Fibroblast of skin of scalp (primary cell): ENCODE results near the gene SLC9A9.
A peak's percentile ranks its signal among the peaks of the same experiment; 100 is the strongest.

Source experiments
- DNase-seq: peaks from one replicate; pipeline ENCODE4 v3.0.0-alpha.2; 2013

The SLC9A9 gene

DNA sequence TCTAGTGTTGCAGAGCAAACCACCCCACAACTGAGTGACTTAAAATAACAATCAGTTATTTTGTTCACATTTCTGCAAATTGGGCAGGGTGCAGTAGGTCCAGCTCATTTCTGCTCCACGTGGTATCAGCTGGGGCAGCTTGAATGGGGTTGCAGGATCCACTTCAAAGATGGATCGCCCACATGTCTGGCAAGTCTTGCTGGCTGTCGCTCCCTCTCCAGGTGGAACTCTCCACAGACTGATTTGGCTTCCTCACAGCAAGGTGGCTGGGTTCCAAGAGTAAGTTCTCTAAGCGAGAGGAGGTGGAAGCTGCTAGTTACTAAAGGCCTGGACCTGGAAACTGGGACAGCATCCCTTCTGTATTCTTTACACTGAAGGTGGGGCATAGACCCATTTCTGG, 213.3 kb downstream of the SLC9A9 start:
- DNase-seq: no peak

DNA sequence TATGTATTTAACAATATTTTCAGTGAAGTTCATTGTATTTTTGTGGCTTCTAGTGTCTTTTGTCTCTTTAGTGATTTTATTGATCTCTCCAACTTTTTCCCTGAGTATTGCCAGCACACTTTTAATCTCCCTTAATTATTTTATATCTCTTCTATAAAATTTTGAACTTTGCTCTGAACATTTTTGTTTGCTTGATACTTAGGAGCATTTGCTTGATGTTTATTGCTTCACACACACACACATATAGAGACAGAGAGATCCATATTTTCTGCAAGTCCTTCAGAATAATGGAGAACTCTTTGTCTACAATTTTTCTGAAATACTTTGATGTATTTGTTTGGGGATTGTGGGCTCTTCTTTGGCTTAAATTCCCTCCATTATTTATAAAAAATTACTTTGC, 213.8 kb downstream of the SLC9A9 start:
- DNase-seq: no peak

DNA sequence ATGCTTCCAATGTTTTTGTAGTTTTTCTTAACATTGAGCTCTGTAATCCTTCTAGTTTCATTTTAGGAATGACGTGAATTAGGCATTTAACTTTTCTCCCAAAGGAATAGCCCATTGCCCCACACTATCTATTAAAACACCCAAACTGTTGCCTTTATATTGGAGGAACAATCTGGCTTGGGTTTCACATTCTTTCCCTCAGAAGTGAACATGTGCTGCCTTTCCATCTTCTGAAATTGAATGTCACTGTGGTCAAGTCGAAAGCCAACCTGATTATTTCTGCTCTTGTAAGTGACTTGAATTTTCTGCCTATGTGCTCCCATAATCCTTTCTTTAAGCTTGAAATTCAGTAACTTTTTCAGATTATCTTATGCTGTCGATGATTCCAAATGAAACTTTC, 214.5 kb downstream of the SLC9A9 start:
- DNase-seq: no peak

DNA sequence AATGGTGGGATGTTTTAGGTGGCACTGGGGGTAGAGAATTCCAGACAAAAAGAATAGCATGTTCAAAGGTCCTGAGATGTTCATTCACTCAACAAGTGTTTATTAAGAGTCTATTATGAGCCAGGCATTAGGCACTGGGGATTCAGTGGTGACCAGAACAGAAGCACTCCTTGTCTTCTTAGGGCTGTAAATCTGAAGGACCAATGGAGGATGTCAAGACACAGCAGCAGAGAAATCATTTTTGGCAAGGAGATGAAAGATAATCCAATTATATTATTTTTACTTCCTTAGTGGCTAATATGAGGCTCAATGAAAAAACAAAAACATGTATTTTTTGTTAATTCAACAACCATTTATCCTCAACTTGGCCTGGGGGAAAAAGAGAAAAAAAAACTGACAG, 218.5 kb downstream of the SLC9A9 start:
- no peak for DNase-seq

DNA sequence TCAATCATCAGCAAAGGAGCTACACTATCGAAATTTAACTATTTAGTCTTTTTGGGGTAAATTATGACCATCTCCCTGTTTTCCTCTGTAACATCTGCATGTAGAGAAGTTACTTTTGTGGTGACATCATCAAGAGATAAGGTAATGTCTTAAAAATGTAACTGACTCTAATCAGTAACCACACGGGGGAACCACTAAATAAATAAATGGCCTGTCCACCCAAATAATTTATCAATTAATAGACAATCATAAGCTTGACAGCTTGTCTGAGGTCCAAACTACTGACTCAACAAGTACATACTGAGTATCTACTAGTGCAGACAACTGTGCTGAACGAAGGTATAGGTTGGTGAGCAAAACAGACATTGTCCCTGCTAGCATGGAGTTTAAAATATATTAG, 219.3 kb downstream of the SLC9A9 start:
- DNase-seq: no peak

DNA sequence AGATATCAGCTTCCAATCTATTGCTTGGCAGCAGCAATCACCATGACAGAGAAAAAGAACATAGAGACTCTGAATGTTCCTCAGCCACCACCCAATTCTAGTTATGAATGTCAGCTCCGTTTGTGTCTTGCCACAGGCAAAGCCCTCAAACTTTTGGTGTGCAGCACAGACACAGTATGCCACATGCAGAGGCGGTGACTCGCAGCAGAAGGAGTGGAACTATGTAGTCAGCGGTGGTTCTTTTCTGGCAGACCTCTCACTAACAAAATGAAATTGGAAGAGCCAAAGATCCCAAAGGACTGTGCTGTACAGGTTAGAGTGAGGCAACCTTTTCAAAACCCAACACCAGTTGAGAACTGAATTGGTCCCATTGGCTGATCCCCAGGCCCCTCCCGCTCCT, 220.9 kb downstream of the SLC9A9 start:
- DNase-seq: peak; percentile 70

DNA sequence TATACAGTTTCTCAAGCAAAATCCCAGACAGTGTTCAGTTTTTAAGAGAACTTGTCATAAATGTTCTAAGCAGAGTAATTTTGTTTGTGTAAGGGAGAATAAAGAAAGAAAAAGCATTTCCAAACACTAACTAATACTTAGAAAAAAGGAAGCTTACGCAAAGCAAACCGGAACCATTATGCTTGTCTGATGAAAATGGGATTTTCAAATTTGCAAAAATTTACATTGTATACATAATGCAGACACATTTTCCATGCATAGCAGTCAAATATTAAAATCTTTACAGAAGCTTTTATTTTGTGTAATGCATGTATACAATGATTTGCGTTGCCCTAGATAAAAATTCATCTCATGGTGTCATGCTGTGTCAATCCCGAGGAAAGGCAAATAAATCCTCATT, 229.0 kb downstream of the SLC9A9 start:
- DNase-seq: no peak

DNA sequence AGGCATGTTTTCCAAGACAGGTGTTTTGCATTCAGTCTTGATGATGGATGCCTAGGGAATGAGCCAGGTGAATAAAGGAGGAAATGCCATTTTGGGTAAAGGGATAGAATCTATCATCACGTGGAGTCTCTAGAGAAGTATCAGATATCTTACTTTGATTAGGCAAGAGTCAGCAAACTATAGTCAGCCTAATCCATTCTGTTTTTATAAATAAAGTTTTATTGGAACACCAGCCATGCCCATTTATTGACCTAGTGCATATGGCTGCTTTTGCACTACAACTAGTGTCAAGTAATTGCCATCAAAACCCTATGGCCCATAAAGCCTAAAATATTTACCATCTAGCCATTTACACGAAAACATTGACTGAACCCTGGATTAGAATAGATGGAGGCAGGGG, 231.2 kb downstream of the SLC9A9 start:
- DNase-seq: no peak

DNA sequence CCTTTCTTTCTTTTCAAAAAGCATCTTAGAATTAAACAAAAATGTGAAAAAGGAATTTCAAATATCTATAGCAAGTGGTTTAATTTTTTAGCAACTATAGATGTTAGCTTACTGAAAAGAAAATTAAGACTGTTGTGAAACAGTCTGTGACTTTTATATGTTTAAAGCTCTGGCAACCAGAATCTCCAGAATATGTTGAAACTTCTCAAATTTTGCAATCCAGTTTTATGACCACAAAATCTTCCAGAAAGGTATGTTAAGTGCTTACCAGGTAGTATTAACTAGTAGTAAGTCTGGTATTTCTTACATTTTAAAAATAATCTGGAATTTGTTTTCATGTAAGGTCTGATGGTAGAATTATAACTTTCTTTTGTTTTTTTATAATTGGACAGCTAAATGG, 235.0 kb downstream of the SLC9A9 start:
- DNase-seq: no peak

DNA sequence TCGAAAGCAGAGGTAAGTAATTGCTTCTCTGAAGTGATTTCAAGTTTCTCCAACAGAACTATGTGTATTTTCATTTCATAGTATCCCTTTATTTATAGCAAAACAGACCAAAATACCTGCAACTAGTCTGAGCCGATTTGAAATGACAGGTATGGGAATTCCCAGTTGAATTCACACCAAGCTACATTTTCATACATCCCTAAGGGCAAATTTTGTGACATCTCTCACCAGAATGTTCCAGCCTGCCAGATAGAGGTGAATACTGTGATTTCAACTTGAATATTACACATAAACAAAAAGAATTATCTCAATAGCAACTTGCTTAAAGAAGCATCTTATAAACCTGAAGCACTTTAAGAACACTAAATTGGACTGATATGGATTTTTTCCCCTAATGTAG, 235.7 kb downstream of the SLC9A9 start:
- no peak for DNase-seq

DNA sequence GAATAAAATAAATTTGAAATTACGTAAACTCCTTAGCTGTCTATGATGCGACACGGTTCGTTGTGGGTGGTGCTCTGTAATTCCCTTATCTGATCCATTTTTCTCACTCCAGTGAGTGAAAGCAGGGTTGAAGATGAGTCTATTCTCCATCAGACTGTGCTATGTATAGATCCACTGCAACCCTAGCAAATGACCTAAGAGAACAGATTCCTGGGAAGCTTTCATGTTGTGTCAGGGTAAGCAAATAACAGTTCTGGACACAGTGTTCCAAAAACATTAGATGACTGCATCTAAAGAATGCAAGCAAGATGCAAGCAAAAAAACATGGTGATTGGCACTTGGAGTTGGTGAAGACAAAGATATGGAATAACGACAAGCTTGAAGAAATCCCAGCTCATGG, 239.3 kb downstream of the SLC9A9 start:
- DNase-seq: peak; percentile 46

DNA sequence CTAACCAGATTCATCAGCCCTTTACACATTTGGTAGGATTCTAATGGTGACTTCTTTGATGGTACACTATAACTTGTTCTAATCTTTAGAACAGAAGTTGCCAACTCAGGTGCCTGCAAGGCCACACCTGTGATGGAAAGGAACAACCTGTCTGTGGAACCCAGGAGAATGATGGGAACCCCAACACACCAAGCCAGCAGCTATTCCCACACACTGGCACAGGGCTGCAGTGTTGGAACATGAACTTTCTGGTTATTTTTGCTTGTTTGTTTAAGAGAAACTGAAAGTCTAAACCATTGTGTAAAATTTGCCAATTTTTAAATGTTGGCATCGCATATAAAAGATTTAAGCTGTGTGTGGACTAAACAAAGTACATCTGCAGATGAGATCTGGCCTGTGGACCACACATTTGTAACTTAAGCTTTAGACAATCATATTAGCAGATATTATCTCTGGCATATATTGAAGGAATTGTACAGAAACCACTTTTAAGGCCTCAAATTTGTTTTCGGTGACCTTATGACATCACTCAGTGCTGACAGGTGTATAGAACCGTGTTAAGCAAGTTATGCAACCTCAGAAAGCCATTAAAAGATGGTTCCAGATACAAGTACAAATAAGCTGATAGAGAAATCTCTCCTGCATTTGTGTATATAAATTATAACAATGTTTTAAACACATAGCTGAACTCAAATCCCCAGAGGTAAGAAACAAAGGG, 242.9 kb downstream of the SLC9A9 start:
- no peak for DNase-seq

DNA sequence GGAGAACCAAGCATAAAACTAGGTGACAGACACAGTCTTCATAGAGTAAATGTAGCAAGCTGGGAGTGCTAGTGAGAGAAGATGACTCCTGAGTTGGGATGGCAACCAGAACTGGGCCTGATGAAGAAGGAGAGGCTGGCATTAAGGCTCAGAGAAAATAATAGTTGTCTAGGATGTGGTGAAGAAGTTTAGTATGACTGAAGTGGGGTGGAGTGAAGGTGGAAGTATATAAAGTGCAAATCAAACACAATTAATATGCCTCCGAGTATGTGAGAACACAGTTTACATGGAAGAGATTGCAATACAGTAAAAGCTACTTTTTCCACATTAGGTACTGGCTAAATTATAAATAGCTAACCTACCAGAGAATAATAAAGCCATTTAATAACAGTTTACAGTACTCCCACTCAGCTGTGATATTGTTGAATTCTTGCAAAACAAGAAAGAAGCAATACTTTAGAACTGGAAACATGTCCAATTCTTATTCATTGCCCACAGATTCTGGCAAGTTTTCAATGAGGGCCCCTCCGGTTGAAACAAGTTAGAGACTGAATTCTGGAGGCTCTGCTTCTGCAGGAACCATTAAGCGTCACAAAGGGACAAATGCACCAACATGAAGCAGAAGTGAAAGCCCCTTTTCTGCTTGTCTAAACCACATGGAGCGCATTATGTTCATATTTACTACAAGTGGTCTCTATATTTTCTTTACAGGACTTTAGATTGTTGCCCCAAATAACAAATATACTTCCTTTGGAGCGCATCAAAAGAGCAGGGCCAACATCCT, 243.7 kb downstream of the SLC9A9 start:
- no peak for DNase-seq

DNA sequence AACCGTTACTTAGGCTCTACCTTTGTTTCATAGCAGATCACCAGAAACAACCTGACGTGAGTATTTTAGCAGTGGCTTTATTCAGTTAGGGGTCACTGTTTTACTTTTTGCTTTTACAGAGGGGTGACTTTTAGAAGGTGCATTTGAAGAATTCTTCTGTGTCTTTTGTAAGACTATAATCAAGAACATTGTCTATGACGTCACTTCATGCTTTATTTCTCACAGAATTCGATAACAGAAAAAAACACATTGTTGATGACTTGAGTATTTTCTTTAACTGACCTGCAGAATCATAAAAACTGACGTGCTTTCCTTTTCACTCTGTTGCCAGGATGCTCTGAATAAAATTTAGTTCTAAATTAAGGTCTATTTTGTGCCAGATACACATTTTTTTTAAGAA, 244.5 kb downstream of the SLC9A9 start:
- no peak for DNase-seq

DNA sequence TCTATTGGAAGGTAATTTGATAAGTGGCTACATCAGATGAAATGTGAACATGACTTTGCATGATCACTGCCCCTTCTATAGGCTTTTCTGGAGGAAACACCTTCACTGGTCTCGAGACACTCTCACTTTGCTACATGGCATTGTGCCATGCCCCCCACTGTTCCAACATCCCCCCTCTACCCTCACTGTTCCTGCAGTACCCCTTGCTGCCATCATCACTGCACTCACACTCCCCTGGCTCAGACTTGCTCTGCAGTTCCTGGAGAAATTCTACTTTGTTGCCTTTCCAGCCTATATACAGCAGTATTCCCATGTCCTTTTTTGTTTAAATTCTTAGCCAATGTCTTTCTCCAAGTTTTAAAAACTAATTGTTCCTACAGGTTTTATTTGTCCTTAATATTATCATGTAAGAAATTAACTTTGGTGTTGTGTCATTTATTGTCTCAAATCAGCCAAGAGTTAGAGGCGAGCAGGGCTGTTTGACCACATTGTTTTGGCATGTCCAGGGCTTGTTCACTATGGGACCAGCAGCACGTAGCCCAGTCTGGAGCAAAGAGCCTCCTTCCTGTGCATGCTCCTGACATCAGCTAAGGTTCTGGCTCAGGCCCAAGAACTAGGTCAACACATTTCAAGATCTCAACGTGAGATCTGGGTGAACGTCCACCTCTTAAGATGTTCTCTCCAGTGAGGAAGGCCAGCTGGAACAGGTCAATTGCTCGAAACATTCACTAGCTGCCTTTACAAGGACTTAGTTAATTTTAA, 246.4 kb downstream of the SLC9A9 start:
- no peak for DNase-seq

DNA sequence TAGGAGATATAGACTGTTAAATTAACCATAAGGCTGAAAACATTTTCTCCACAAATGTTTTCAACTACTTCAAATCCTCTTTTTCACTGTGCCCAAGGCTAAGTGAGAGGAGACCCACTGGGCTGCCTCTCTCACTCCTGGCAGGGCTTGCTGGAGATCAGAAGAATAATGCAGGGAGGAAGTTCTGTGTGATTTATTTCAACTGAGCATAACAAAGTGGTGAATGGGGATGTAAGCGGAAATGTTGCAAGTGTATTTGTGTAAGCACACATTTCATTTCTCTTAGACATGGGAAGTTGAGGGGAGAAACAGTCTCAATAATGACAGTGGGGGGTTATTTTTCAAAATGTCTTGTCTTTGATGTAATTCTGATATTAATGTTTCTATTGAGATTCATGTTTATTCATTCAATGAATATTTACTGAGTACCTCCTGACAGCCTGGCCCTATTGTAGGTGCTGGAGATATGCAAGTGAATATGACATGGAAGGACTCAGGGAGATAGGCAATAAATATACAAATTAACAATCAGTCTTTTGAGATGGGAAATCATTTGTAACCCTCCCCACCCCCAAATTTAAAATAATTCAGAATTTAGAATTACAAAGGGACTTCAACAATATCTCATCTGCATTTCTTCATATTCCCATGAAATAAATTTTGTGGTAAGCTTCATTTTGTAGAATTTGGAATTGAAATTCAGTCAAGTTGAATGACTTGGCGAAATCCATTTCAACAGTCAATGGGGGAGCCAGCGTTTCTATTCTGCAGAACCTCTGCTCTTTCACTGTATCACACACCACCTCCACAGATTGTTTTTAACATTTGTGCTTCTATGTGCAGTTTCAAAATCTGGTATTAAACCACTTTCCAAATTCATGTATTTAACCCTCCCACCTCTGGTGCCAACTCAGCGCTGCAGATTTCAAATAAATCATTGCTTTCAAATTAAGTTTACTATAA, 247.2 kb downstream of the SLC9A9 start:
- no peak for DNase-seq

DNA sequence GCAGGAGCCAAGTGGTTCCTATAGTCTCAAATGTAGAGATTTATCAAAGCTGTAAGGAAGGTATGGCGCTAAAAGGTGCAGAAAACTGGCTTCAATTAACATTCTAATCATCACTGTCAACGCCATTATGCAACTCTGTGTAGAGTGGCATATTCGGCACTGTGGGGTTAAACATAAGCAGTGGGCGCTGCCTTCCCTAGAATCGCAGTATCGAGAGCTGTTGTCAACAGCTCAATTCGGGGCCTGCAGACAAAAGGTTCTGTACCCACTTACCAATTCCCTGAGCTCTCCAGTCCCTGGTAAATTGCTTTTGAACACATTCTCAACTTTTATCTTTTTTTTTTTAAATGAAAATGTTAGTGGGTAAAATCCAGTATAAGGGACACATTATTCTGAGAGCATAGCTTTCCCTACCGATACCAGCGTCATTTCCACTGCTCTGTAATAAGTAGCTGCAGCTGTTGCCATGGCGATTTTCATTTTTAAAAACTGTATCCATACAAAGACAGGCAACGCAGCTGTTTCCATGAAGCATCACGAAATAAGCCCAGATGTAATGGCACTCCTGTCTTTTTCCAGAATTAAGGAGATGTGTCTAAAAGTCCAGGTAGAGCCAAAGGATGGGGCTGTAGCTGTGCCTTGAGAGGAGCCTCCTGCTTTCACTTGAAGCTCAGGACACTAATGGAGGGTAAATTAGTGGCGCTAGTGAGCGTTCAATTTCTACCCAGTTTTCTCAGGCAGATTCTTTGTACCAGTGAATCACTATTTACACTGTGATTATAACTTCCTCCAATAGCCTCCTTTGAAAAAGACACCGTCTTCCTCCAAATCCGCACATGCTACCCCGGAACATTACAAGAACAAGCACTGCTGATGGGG, 250.3 kb downstream of the SLC9A9 start:
- DNase-seq: no peak

DNA sequence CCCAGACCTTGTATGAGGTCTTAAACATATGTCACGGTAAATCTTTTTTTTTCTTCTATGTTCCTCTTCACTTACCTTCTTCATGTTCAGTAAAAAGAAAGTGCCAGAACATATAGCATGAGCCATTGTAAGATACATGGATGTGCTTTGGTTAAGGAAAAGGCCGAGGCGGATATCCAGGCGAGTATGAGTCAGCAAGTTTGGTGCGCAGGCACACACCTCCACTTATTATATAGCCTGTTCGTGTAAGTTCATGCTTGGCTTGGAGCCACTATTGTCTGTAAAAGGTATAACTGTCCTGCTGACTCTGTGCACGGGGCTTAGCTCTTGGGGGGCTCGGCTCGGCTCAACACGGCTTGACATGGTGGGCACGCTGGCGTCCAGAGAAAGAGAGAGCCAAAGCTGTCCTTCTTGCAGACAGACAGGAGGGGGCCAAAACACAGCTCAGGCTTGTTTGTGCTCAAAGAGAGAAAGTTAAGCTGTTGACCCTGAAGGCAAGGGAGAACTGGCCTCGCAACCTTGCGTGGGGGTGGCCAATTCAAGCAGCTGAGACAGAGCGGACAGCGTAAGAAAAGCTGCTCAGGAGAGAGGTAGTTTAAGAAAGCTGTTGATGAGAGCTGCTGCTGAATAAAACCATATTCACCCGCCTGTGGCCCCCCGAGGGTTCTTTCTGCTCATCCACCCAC, 251.2 kb downstream of the SLC9A9 start:
- no peak for DNase-seq

DNA sequence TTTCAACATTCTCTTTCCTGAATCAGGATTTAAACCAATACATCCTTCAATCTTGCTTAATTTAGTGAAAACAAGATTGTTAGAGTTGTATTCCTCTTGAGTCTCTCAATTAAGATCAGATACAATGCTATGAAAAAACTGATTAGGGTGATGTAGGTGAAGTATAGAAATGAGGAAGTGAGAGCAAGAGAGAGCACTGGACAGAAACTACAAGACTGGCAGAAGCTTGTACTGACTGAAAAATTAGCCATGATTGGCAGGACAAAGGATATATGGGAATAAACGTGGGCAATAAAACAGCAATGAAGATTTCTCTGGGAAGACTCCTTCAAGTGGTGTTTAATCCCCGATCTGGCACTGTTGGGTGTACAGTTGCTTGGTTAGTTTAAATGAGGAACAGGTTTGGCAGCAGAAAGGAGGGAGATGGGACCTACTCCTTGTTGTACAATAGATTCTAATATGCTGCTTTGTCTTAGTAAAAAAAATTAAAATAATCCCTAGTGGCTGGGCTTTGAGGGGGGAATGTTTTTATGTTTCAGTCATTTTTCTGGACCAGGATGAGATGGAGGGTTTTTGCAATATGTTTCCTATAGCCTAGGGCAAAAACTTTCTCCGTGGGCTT, 252.7 kb downstream of the SLC9A9 start:
- no peak for DNase-seq

DNA sequence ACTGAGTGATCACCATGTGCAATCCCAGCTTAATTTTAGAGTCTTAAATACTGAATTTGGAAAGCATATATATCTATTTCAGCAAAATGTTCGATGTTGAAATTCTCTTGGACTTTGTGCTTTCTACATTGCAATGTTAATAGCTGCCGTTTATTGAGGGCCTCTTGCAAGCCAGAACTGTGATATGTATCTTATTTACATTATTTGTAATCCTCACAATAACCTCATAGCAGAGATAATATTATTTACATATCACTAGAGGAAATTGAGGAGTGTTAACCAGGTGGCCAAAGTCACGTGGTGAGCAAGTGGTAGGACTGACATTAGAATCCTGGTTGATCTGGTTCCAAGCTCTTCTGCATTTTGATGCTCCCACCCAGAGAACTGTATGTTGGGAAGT, 254.1 kb downstream of the SLC9A9 start:
- no peak for DNase-seq
